Amygdala (tissue), 56 donors: ENCODE data around the gene PTPRN2.
A peak's percentile ranks its signal among the peaks of the same experiment; 100 is the strongest.

ENCODE experiments used
- DNase-seq, 56 donors: peaks; one replicate each; lab custom pipeline; 2025; lab: John Stamatoyannopoulos, UW

Gene PTPRN2

GRCh38 chr7:158603773-158604755, 16.4 kb upstream of the PTPRN2 start:
- no peak for DNase-seq

- DNase-seq, result no peak
Measured at GRCh38 chr7:158602905-158603772, 15.5 kb upstream of the PTPRN2 start.

GRCh38 chr7:158602041-158602440, 14.4 kb upstream of the PTPRN2 start:
- DNase-seq, result no peak

DNA sequence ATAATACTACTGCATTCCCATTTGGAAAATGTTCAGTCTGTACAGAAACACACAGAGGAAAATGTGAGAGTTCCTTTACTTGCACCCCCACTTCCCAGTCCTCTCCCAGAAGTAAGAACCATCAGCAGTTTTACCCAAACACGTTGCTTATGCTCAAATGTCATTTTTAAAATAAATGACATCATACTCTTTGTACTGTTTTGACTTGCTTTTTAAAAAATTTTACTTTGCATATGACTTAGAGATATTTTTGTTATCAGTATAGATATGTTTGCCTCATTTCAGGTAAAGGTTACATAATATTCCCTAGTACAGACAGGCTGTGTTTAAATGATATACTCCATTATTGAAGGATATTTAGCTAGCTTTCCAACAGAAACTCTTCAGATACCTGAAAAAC, 13.5 kb upstream of the PTPRN2 start:
- DNase-seq, result no peak

GRCh38 chr7:158596745-158597144, 9.1 kb upstream of the PTPRN2 start:
- DNase-seq, result no peak

GRCh38 chr7:158596309-158596708, 8.7 kb upstream of the PTPRN2 start:
- DNase-seq, result no peak

GRCh38 chr7:158595068-158595467, 7.4 kb upstream of the PTPRN2 start:
- no peak for DNase-seq

- DNase-seq, result no peak
Measured at GRCh38 chr7:158592541-158592940, 4.9 kb upstream of the PTPRN2 start.

DNA sequence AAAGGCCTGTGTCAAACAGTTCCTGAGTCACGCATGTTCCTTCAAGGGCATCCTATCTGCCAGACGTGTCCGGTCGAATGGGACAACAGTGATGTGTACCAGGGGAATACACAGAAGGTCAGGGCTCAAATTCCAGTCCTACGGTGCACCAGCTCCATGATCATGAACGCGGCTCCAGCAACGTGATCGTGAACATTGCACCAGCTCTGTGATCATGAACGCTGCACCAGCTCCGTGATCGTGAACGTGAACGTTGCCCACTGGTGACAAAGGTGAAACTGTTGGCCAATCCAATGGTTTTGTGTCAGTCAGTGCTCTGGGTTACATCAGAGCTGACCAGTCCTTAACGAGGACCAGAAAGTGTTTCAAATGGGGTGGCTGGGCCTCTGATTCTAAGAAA, 4.3 kb upstream of the PTPRN2 start:
- DNase-seq, result no peak

DNA sequence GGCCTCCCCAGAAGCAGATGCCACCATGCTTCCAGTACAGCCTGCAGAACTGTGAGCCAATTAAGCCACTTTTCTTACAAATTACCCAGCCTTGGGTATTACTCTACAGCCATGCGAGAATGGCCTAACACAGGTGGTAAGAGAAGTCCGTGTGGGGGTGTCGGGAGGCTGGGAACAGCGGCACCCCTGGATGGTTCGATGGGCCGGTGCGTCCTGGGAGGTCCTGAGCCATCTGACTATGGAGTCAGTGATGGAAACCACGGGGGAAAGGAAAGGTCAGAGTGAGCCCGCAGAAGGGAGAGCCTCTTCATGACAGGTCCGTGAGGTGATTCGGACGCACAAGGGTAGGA, 2.5 kb upstream of the PTPRN2 start:
- no peak for DNase-seq

GRCh38 chr7:158589653-158590052, 2.0 kb upstream of the PTPRN2 start:
- no peak for DNase-seq

DNA sequence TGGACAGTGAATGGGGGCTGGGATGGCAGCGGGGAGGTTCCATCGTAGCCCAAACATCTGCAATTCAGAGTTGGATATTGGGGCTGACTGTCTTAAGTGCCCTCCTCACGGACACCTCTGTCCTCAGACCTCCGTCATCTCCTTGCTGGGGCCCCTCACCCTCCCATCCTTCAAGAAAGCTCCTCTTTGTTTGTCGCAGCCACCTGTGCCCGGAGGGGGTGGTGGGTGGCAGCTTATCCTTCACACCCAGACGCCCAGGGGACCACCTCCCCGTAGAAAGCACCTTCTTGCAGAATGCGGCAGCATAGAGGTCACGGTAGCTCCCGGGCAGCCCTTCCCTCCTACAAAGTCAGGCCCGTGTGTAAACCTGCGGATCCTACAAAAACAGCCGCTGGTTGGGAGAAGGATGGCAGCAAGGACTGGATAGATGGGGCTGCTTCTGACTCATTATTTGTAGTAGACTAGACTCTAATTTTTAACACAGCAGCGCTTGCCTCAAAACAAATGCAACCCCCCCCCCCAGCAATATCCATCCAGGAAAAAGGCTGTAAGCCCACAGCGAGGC, 1.3 kb upstream of the PTPRN2 start:
- no peak for DNase-seq

DNA sequence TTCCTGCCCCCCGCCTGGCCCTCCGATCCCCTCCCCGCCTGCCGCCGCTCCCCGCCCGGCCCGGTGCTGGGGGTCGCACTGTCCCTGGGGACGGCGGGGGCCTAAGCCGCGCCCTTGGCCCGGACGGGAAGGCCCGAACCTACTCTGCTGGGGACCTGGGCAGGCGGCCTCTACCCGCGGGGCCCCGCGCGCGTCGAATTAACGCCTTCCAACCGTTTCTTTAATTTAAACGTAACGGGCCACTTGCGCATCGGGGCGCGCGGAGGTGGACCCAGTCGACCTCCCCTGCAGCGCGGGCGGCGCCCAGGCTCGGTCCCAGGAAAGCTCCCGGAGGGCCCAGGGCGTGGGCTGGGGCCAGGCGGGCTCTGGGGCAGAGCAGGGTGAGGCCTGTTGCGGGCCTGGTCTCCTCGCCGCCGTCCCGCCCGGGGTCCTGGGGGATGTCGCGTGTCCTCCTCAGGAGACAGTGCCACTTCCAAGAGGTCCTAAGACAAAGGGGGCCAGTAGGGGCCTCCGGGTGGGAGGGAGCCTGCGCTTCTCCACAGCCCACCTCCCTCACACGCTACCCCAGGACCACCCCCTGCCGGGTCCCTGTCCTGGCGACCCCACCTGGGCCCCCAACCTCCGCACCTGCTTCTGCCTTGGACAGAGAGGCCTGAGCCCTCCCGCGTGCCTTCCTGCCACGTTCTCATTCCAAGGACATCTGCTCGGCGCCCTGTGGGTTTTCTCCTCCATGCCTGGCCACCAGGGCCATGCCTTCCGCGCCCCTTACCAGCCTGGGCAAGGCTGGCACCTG, 658 bp upstream of the PTPRN2 start:
- no peak for DNase-seq

GRCh38 chr7:158586499-158587161, 993 bp downstream of the PTPRN2 start:
- DNase-seq, result peak in 3 of 56 donors; percentile 9 to 31 (median 22)

GRCh38 chr7:158585721-158586498, 1.7 kb downstream of the PTPRN2 start:
- DNase-seq, result no peak

DNA sequence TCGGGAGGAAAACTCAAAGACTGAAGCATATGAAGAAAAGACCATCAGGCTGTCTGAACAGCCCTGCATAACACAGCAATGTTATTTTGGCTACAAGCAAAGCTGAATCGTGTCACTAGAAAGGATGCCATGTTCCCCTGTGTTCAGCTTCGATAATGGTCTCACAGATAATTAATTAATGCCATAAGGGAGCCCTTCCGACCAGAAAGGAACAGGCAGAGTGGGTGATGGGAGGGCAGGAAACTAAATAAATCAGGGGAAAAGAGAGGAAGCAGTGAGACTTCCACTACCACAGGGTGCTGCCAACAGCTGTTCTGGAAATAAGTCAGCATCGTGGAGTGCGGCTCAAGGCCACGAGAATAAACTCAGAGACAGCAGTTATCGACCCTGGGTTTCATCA, 3.2 kb downstream of the PTPRN2 start:
- DNase-seq, result no peak

DNA sequence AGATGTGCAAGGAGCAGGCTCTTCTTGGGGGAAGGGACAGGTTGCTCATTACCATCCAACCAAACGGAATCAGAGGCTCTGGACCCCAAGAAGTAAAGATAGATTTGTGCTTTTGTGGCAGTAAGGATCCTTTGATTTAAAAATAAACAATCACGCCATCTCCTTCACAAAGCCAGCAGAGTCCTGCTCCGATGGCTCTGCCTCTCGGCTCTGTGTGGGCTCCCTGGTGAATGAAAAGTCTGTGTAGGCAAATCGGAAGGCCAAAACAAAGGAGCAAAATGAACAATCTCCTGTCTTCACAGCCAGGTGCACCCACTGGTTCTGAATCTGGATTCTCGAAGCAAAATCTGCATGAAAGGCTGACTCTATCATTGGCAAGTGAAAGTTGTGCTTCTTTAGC, 3.8 kb downstream of the PTPRN2 start:
- DNase-seq, result peak in 1 of 56 donors; percentile 13

- DNase-seq, result no peak
Measured at GRCh38 chr7:158583143-158583542, 4.5 kb downstream of the PTPRN2 start.

GRCh38 chr7:158582089-158582456, 5.5 kb downstream of the PTPRN2 start:
- DNase-seq, result no peak
